HG03045 (cell line): ENCODE results near the gene ANO6.

Source experiments
- ATAC-seq: cut with Tn5 transposase; IDR thresholded peaks from one replicate; pipeline ENCODE4 v1.9.1; 2021; ENCODE audit warnings: mild to moderate bottlenecking, moderate library complexity; ENCODE audit not compliant: unreplicated experiment

ANO6 gene

GRCh38 chr12:45276154-45276755 lies 60.4 kb downstream of the ANO6 start:
- ATAC-seq: no peak

GRCh38 chr12:45278447-45278846 lies 62.6 kb downstream of the ANO6 start:
- no peak for ATAC-seq

- ATAC-seq: no peak
Observed at GRCh38 chr12:45279931-45280830, 64.3 kb downstream of the ANO6 start.

- ATAC-seq: no peak
Observed at GRCh38 chr12:45281994-45282393, 66.1 kb downstream of the ANO6 start.

GRCh38 chr12:45282411-45282810 lies 66.5 kb downstream of the ANO6 start:
- no peak for ATAC-seq

GRCh38 chr12:45284096-45284901 lies 68.4 kb downstream of the ANO6 start:
- no peak for ATAC-seq

- no peak for ATAC-seq
Observed at GRCh38 chr12:45285717-45286116, 69.8 kb downstream of the ANO6 start.

- no peak for ATAC-seq
Observed at GRCh38 chr12:45286621-45287020, 70.7 kb downstream of the ANO6 start.

- no peak for ATAC-seq
Observed at GRCh38 chr12:45289245-45290215, 73.6 kb downstream of the ANO6 start.

GRCh38 chr12:45290216-45290605 lies 74.3 kb downstream of the ANO6 start:
- ATAC-seq: no peak

- no peak for ATAC-seq
Observed at GRCh38 chr12:45291518-45291917, 75.6 kb downstream of the ANO6 start.

GRCh38 chr12:45292486-45293195 lies 76.7 kb downstream of the ANO6 start:
- no peak for ATAC-seq

GRCh38 chr12:45294906-45295305 lies 79.0 kb downstream of the ANO6 start:
- ATAC-seq: no peak

- no peak for ATAC-seq
Observed at GRCh38 chr12:45296046-45296586, 80.2 kb downstream of the ANO6 start.

GRCh38 chr12:45298047-45298446 lies 82.2 kb downstream of the ANO6 start:
- ATAC-seq: no peak

- ATAC-seq: no peak
Observed at GRCh38 chr12:45298721-45299692, 83.1 kb downstream of the ANO6 start.

GRCh38 chr12:45302621-45303369 lies 86.9 kb downstream of the ANO6 start:
- ATAC-seq: no peak

GRCh38 chr12:45303945-45304344 lies 88.0 kb downstream of the ANO6 start:
- ATAC-seq: no peak
